Activated T-helper 9 cell treated with anti-CD3 and anti-CD28 coated beads, Interleukin-2, amount 50 U/mL, for 16 hours (primary cell): ENCODE data around the gene ATP9A.
"Not testable (repeated sequence)": the region's sequence is repeated elsewhere in the genome, so short reads cannot be mapped to it uniquely, and the experiment has no call there.

Source experiments
- DNase-seq: peaks from one replicate; pipeline ENCODE4 v3.0.0-alpha.2; 2020; ENCODE audit warnings: low read depth

The ATP9A gene

DNA sequence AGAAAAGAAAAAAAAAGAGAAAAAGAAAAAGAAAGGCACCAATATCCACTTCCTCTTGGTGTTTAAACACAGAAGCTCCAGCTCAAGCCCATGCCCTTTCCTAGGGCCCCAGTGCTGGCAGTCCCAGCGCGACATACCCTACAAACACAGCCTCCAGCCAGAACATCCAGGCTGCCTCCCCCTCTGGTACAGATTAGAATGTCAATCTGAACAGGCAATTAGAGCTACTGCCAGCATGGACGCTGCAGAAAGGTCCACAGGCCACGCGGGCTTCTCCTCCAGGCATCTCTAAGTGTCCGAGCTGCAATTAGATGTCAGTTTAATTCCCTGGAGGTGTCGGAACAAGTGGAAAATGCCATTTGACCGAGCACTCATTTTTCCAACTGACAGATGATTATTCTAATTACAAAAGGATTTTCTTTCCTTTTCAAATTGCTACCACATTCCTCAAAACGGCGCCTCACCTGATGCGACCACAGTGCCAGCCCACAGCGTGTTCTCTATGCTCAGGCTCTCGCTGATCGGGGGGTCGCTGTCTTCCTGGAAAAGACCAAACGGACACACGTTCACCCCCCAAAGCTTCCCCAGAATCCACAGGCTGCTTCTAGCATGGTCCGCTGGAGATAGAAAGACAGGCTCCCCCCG lies 79.5 kb downstream of the ATP9A start:
- DNase-seq, result no peak

- no peak for DNase-seq
These were observed 80.6 kb downstream of the ATP9A start for GRCh38 chr20:51687630-51688029.

GRCh38 chr20:51687108-51687507 lies 81.1 kb downstream of the ATP9A start:
- DNase-seq, result no peak

DNA sequence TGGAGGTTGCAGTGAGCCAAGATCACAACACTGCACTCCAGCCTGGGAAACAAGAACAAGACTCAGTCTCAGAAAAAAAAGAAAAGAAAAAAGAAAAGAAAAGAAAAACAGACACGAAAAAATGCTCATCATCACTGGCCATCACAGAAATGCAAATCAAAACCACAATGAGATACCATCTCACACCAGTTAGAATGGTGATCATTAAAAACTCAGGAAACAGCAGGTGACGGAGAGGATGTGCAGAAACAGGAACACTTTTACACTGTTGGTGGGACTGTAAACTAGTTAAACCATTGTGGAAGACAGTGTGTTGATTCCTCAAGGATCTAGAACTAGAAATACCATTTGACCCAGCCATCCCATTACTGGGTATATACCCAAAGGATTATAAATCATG lies 82.7 kb downstream of the ATP9A start:
- not testable (repeated sequence) for DNase-seq

- no peak for DNase-seq
These were observed 88.0 kb downstream of the ATP9A start for GRCh38 chr20:51680067-51680749.

- no peak for DNase-seq
These were observed 88.8 kb downstream of the ATP9A start for GRCh38 chr20:51679254-51679921.

DNA sequence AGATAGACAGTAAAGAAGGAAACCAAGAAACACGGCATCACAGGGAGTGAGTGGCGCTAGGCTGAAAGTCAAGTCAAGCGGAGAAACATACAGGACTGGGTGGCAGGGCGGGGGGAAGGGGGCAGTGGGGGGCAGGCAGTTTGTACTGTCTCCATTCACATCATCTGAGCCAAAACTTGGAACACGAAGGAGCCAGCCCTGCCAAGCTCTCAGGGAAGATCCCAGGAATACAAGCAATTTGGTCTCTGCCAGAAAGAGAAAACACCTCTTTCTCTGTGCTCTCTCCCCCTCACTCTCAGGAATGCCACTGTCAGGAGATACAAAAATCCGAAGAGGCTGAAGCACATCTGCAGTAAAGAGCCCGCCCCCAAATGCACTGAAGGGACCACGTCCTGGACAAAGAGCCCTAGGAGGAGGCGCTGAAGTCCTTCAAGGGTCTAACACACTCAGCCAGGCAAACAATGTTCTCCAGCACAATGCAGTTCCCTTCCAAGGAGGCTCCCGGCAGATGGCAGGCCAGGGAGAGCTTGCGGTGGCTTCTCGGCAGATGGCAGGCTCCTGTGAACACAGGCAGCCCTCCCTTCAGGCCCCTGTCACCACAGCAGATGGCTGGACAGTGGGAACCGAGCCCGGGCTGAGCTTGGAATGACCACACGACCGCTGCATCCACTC lies 90.0 kb downstream of the ATP9A start:
- DNase-seq, result no peak

DNA sequence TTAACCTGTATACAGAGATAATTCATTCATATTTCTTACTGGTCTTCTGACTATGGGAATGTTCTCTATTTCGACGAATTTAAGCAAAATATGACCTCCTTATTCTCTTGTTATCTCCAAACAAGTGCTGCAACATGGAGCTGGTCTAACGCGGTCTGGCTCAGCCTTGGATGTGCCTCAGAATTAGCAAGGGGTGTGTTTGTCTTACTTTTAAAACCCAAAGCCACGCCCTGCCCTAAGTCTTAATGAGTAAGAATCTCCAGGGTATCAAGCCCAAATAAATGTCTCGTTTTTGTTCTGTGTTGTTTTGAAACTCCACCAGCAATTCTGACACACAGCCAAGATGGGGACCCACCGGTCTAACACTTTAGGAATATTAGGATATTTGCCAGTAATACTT lies 99.2 kb downstream of the ATP9A start:
- DNase-seq, result no peak

DNA sequence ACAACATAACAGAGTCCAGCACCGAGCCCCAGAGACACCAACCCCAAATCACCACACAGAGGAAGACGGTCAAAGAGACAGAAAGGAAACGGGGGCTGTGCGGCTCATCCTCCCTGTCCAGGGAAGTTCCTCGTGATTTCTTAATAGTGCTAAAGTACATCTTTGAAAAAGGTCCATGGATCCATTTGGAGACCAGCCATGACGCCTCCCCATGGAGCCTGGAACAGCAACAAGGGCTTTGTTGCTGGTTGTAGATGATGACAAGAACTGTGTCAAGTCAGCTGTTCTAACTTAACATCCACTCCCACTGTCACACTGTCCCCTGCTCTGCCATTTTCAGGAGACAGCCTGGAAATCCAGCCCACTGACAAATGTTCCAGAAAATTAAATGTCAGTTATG lies 99.7 kb downstream of the ATP9A start:
- no peak for DNase-seq

DNA sequence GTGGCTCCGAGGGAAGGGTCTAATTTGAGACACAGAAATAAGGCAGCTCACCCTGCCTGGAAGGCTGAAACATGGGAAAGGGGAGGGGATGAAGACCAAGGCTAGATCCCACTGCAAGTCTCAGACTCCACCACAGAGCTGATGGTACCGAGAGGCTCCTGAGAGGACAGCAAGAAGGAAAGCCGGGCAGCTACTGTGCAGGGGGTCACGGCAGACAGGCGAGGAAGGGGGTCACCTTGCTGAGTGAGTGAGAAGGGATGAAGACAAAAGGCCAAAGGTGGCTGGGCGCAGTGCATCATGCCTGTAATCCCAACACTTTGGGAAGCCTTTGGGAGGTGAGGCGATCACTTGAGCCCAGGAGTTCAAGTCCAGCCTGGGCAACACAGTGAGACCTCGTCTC lies 100.7 kb downstream of the ATP9A start:
- DNase-seq, result no peak

- no peak for DNase-seq
These were observed 101.2 kb downstream of the ATP9A start for GRCh38 chr20:51667002-51667408.

DNA sequence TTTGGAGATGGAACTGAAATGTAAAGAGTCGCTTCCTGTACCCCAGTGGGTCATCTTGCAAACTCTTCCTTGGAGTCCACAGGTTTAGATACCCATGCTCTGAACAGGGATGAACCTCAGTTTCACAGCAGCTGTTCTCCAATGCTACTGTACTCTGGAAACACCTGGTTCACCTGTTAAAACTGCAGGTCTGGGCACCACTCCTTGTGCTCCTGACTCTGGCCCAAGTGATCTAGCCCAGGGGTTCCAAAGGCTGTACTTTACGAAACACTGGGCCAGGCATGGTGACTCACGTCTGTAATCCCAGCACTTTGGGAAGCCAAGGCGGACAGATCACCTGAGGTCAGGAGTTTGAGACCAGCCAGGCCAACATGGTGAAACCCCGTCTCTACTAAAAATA lies 102.1 kb downstream of the ATP9A start:
- DNase-seq, result no peak

- no peak for DNase-seq
These were observed 102.6 kb downstream of the ATP9A start for GRCh38 chr20:51665543-51666118.

GRCh38 chr20:51661609-51662178 lies 106.5 kb downstream of the ATP9A start:
- peak; percentile 23 for DNase-seq

DNA sequence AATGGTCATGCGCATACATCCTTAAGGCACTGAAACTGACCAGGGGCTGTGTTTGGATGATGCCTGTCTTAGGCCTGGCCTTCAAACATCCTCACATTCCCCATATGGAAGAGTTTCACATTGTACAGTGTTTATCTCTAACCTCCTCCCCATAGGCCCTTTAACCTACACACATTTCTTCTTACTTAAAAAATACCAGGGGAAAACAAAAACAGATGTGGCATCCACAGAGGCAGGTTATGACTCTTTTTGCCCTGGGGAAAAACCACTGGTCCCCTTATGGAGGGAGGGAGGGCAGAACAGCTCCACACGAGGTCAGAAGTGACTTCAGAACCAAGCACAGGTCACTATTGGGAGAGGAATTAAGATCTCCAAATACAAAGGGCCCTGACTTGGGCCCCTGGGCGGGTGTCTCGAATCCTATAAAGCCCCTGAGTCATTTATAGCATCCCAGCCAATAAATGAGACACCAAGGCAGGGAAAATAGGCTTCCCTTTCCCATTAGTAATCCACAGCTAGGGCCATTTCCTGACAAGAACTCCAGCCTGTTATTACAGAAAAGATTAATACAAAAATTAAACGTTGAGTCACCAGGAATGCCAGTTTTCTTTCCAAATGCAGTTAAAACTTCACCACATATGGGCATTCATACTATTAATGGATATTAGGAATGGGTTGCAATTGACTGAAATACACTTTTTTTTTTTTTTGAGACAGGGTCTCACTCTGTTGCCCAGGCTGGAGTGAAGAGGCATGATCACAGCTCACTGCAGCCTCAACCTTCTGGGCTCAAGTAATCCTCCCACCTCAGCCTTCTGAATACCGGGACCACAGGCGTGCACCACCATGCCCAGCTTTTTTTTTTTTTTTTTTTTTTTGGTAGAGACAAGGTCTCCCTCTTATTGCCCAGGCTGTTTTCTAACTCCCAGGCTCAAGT lies 107.2 kb downstream of the ATP9A start:
- DNase-seq, result no peak

DNA sequence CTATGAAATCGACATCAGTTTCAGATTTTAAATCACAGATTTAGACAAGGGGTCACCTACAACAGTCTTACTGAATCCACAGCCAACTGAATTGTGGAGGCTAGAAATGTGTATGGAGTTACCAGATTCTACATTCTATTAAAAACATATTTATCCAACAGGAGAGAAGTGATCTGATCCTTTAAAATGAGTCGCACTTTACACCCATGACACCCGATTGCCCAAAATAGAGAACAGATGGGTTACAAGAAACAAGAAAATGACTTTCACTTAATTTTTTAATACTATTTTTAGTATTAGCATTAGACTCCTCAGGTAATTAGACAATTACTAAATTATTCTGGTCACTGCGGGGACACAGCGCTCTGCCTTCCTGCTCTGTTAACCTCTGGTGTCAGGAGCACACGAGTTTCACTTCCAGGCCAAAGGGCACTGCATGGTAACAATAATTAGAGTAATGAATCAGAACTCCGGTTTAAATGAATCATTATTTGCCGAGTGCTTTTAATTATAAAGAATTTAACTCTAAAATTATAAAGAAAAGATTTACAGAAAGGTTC lies 108.6 kb downstream of the ATP9A start:
- no peak for DNase-seq

- no peak for DNase-seq
These were observed 111.4 kb downstream of the ATP9A start for GRCh38 chr20:51656726-51657260.

DNA sequence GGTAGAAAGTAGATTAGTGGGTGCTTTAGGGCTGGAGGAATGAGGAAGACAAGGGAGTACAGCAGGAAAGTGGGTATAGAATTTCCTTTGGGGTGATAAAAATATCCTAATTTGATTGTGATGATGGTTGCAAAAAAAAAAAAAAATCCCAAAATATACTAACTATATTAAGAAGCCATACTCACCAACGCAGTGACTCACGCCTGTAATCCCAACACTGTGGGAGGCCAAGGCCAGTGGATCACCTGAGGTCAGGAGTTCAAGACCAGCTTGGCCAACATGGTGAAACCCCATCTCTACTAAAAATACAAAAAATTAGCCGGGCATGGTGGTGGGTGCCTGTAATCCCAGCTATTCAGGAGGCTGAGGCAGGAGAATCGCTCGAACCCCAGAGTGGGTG lies 112.1 kb downstream of the ATP9A start:
- DNase-seq, result not testable (repeated sequence)

GRCh38 chr20:51654495-51654894 lies 113.7 kb downstream of the ATP9A start:
- no peak for DNase-seq

DNA sequence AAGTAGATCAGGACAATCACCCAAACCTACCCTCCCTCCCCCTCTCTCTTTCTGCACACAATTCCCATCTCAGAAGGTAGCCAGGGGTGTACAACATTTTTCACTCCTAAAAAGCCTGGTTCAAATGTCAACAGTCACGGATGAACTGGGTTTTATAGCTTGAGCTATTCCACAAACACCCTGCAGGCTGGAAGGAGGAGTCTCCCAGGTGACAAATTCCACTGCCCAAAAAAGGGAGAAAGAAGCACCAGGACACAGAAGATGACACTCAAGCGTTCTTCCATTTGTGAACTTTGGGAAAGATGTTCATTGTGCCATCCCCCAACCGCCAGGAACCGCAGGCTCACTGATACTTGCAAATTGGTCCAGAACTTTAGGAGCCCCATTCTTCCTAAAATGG lies 114.1 kb downstream of the ATP9A start:
- no peak for DNase-seq
